Panc1 (cell line): Measurements from ENCODE around the gene GOPC. TPM values are rescaled to one million over a fixed set of nuclear protein-coding genes. Genes with fewer than 3 reads are reported as not detected.
A peak's percentile ranks its signal among the peaks of the same experiment; 100 is the strongest.

Source experiments
- ATAC-seq: fragments of 200-7000 bp; cut with Tn5 transposase; 2 replicates; pipeline ENCODE4 v1.9.1; 2020; ENCODE audit warnings: mild to moderate bottlenecking, moderate library complexity
- BruUV-seq: library from RNA; stranded (reverse); fragments of 400-500 nt; replicated peaks from 2 replicates; lab custom pipeline; 2021; lab: Mats Ljungman, UMichigan
- CTCF ChIA-PET: fragments of 300-600 bp; sonication (Branson Sonifier 250); formaldehyde crosslinking; loops from one replicate; lab custom pipeline; 2022; ENCODE audit warnings: antibody characterized with exemption; lab: Charles Lee
- POLR2A ChIA-PET: fragments of 300-600 bp; sonication (Branson Sonifier 250); formaldehyde crosslinking; loops from one replicate; lab custom pipeline; 2022; ENCODE audit warnings: antibody characterized with exemption; lab: Charles Lee
- DNase-seq: peaks from one replicate; pipeline ENCODE4 v3.0.0-alpha.2; 2010; ENCODE audit warnings: low read depth, low spot score
- H3K27ac ChIP-seq: 2 replicates; pipeline ENCODE4 v1.5.1; 2011; ENCODE audit warnings: mild to moderate bottlenecking, low read length, inconsistent platforms
- H3K27me3 ChIP-seq: fragments of 200-500 bp; sonication (Bioruptor generic); 2 replicates; pipeline ENCODE4 v1.6.0; 2014; ENCODE audit warnings: low read length, inconsistent platforms; ENCODE audit not compliant: control insufficient read depth, insufficient read depth
- H3K36me3 ChIP-seq: fragments of 200-500 bp; sonication (Bioruptor generic); 2 replicates; pipeline ENCODE4 v1.5.1; 2014; ENCODE audit warnings: inconsistent platforms, mild to moderate bottlenecking, low read length, moderate library complexity; ENCODE audit not compliant: control insufficient read depth, insufficient read depth
- H3K4me1 ChIP-seq: 2 replicates; pipeline ENCODE4 v1.5.1; 2011; ENCODE audit warnings: inconsistent platforms, mild to moderate bottlenecking, low read length, moderate library complexity; ENCODE audit not compliant: control insufficient read depth, insufficient read depth
- H3K4me3 ChIP-seq, 2 experiments: 2 replicates each; pipeline ENCODE4 v1.5.1; 2011 to 2012; ENCODE audit warnings: low read depth in 2 of 2, low read length in 2 of 2, mild to moderate bottlenecking in 2 of 2, inconsistent platforms in 1 of 2, moderate library complexity in 1 of 2
- H3K9me3 ChIP-seq: fragments of 200-500 bp; sonication (Bioruptor generic); 2 replicates; pipeline ENCODE4 v1.5.1; 2014; ENCODE audit warnings: low read depth, mild to moderate bottlenecking, inconsistent platforms, low read length, moderate library complexity; ENCODE audit not compliant: control insufficient read depth, insufficient read depth
- POLR2AphosphoS5 ChIP-seq: IDR thresholded peaks from 2 replicates; pipeline ENCODE4 v1.6.1; 2012; ENCODE audit warnings: mild to moderate bottlenecking, low read depth, low read length, moderate library complexity
- SIN3A ChIP-seq: IDR thresholded peaks from 2 replicates; pipeline ENCODE4 v1.6.1; 2012; ENCODE audit warnings: low read depth, mild to moderate bottlenecking, low read length, moderate library complexity, borderline replicate concordance; ENCODE audit not compliant: insufficient read depth
- TCF7L2 ChIP-seq: IDR thresholded peaks from 2 replicates; pipeline ENCODE4 v1.6.1; 2011; ENCODE audit warnings: mild to moderate bottlenecking, low read depth, low read length, inconsistent platforms
- in situ Hi-C: cut with HindIII; loops from 2 replicates; pipeline ENCODE4 v1.10.0; 2016; ENCODE audit warnings: low sequenced_read_pairs, low pct_unique_long_range_greater_than_20kb
- intact Hi-C: fragments of 100-400 bp; cut with micrococcal nuclease; formaldehyde crosslinking; loops from one replicate; pipeline ENCODE4 v1.10.0; 2022; ENCODE audit not compliant: unreplicated experiment
- total RNA-seq: library from RNA; stranded (reverse); gene quantifications from one replicate; pipeline ENCODE4 v1.2.1, GENCODE V29; 2021; ENCODE audit not compliant: unreplicated experiment
- TF ChIP-seq, protein P1 (sequence below), 2 experiments: IDR thresholded peaks; 2 replicates each; pipeline ENCODE4 v1.6.1; 2011 to 2012; ENCODE audit warnings: low read depth in 2 of 2, control low read depth in 1 of 2, low read length in 1 of 2, mild to moderate bottlenecking in 1 of 2, moderate library complexity in 1 of 2; ENCODE audit not compliant: insufficient read depth in 1 of 2
- TF ChIP-seq, protein P2 (sequence below): fragments of 450-650 bp; IDR thresholded peaks from 2 replicates; pipeline ENCODE4 v1.5.1; 2017; ENCODE audit warnings: mild to moderate bottlenecking

Gene GOPC
- total RNA-seq, 1 experiment from 2014 or later, result 32.2 TPM

DNA sequence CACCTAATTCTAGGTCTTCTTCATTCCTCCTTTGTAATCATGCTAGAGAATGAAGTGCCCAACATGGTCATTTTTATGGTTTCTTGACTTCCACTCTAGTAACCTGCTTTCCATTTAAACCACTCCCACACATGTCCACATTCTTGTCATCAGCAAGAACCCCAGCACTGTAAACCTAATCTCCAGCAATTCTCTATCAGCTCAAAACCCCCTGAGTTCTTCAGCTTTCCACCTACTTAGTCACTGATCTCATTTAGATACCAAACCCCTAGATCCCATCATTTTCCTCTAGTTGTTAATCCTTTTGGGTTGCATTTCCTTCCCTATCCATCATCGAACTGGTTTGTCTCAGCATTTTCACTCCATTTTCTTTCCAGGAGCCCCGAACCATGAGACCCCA lies 49.7 kb downstream of the GOPC start:
- BruUV-seq, result no TSS peak
- ATAC-seq (no peak), DNase-seq (no peak)
- Histone ChIP-seq H3K9me3 (no peaks in the 10 kb centered on the region), H3K27ac (peak overlapping the region; percentile 62), H3K27me3 (no peaks in the 10 kb centered on the region), H3K4me1 (peaks cover 47% of the 10 kb centered on the region), H3K4me3 (no peak overlapping the region), H3K36me3 (no peaks in the 10 kb centered on the region)
- intact Hi-C loops (no loop called here), in situ Hi-C loops (no loop called here)
- TF ChIP-seq POLR2AphosphoS5 (no peak), TCF7L2 (no peak), SIN3A (no peak)
- TF ChIP-seq, protein P1, sequence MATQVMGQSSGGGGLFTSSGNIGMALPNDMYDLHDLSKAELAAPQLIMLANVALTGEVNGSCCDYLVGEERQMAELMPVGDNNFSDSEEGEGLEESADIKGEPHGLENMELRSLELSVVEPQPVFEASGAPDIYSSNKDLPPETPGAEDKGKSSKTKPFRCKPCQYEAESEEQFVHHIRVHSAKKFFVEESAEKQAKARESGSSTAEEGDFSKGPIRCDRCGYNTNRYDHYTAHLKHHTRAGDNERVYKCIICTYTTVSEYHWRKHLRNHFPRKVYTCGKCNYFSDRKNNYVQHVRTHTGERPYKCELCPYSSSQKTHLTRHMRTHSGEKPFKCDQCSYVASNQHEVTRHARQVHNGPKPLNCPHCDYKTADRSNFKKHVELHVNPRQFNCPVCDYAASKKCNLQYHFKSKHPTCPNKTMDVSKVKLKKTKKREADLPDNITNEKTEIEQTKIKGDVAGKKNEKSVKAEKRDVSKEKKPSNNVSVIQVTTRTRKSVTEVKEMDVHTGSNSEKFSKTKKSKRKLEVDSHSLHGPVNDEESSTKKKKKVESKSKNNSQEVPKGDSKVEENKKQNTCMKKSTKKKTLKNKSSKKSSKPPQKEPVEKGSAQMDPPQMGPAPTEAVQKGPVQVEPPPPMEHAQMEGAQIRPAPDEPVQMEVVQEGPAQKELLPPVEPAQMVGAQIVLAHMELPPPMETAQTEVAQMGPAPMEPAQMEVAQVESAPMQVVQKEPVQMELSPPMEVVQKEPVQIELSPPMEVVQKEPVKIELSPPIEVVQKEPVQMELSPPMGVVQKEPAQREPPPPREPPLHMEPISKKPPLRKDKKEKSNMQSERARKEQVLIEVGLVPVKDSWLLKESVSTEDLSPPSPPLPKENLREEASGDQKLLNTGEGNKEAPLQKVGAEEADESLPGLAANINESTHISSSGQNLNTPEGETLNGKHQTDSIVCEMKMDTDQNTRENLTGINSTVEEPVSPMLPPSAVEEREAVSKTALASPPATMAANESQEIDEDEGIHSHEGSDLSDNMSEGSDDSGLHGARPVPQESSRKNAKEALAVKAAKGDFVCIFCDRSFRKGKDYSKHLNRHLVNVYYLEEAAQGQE (IDR thresholded peaks at IDR 0.05; ENCODE audit: insufficient read depth in 1 of 2, low read depth in 2 of 2, low read length in 1 of 2), result no peak
- TF ChIP-seq, protein P2, sequence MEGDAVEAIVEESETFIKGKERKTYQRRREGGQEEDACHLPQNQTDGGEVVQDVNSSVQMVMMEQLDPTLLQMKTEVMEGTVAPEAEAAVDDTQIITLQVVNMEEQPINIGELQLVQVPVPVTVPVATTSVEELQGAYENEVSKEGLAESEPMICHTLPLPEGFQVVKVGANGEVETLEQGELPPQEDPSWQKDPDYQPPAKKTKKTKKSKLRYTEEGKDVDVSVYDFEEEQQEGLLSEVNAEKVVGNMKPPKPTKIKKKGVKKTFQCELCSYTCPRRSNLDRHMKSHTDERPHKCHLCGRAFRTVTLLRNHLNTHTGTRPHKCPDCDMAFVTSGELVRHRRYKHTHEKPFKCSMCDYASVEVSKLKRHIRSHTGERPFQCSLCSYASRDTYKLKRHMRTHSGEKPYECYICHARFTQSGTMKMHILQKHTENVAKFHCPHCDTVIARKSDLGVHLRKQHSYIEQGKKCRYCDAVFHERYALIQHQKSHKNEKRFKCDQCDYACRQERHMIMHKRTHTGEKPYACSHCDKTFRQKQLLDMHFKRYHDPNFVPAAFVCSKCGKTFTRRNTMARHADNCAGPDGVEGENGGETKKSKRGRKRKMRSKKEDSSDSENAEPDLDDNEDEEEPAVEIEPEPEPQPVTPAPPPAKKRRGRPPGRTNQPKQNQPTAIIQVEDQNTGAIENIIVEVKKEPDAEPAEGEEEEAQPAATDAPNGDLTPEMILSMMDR, result no peak
- POLR2A ChIA-PET, result no interaction called here
- CTCF ChIA-PET, result no interaction called here

DNA sequence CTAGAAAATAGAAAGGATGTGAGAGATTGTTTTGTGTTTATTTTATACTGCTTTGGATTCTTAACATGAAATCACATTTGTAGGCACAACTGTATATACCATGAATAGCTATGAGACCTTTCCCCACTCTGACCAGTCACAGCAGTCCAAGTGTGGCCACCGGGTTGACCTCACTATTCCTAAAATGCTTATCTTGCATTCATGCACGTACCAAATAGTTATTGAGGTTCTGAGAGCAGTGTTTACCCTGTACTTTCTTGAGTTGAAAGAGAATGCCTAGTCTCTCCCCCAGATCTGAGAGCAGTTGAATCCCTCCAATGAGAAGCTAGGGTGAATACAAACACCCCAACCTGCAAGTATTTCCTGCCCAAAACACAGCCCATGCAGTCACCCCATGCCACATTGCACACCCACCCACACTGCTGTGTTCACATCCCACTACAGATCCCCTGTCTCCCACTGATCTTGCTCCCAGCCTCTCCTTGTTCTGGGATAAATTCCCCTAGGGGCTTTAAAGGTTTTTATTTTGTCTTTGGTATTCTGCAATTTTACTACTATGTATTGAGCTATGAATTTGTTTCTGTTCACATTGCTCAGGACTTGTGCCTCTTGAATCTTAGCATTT lies 51.6 kb downstream of the GOPC start:
- ATAC-seq (no peak), DNase-seq (no peak)
- peaks cover 52% of the 10 kb centered on the region for H3K4me1 ChIP-seq
- TF ChIP-seq SIN3A, result no peak
- TF ChIP-seq POLR2AphosphoS5, result no peak
- TF ChIP-seq TCF7L2, result no peak
- TF ChIP-seq, protein P2, result no peak
- TF ChIP-seq, protein P1 (IDR thresholded peaks at IDR 0.05; ENCODE audit: insufficient read depth in 1 of 2, low read depth in 2 of 2, low read length in 1 of 2), result no peak
- no peaks in the 10 kb centered on the region for H3K9me3 ChIP-seq
- ChIA-PET POLR2A (interaction anchor here (0.6 kb wide), 1 partner anchor 1017 kb away, joined by 3 read pairs; no protein-coding TSS in a partner anchor), CTCF (no interaction called here)
- H3K4me3 ChIP-seq, result no peak overlapping the region
- in situ Hi-C loops, result no loop called here
- peak overlapping the region; percentile 95 for H3K27ac ChIP-seq
- no TSS peak for BruUV-seq
- no peaks in the 10 kb centered on the region for H3K36me3 ChIP-seq
- no peaks in the 10 kb centered on the region for H3K27me3 ChIP-seq
- intact Hi-C loops, result no loop called here
